GM21423 (cell line): ENCODE measurements around the gene ZNF639.

Experiments used
- ATAC-seq: cut with Tn5 transposase; IDR thresholded peaks from one replicate; pipeline ENCODE4 v1.9.1; 2021; ENCODE audit warnings: mild to moderate bottlenecking, moderate library complexity; ENCODE audit not compliant: unreplicated experiment

ZNF639 gene

GRCh38 chr3:179309225-179310078 is 13.4 kb upstream of the ZNF639 start:
- peak; percentile 99 for ATAC-seq

- no peak for ATAC-seq
Measured at GRCh38 chr3:179318876-179319275, 4.0 kb upstream of the ZNF639 start.

DNA sequence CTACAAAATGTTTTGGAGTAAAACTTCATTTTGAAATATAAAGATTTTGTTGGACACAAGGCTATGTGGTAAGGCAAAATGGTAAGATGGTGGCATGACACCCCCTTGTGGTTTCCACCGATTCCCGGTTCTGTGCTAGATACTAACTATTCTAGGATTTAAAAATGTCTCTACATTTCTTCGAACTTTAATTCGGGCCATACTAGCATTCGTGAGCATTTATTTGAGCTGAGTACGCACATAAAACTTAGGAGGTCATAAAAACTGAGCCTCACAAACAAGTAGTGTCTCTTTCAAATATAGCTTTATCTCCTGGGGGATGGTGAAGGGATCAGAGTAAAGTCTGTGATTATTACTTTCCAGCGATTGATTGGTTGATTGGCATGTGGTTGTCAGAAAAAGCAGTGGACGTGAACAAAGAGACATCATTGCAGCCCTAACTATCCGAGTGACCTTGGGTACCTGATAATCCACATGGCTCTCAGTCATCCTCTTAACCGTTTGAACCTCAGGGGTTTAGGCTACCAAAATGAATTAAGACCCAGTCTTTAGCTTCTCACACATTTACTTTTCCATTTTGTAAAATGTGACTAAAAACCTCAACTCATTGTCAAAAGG is 1.1 kb upstream of the ZNF639 start:
- ATAC-seq = no peak

GRCh38 chr3:179323197-179324110 is 623 bp downstream of the ZNF639 start:
- ATAC-seq = peak; percentile 33

GRCh38 chr3:179324270-179324754 is 1.5 kb downstream of the ZNF639 start:
- ATAC-seq = no peak

- no peak for ATAC-seq
Measured at GRCh38 chr3:179330438-179330837, 7.6 kb downstream of the ZNF639 start.

DNA sequence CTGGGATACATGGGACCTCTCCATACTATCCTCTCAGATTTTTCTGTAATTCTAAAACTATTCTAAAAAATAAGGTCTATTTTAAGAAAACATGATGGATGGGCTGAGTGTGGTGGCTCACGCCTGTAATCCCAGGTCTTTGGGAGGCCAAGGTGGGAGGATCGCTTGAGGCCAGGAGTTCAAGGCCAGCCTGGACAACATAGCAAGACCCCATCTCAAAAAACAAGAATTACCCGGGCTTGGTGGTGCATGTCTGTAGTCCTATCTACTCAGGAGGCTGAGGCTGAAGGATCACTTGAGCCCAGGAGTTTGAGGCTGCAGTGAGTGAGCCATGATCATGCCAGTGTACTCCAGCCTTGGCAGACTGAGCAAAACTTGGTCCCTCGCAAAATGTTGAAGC is 9.4 kb downstream of the ZNF639 start:
- ATAC-seq = no peak

GRCh38 chr3:179333084-179333483 is 10.3 kb downstream of the ZNF639 start:
- ATAC-seq = no peak

GRCh38 chr3:179336345-179336929 is 13.6 kb downstream of the ZNF639 start:
- ATAC-seq = no peak

GRCh38 chr3:179347345-179348194 is 24.7 kb downstream of the ZNF639 start, which contains the start of gene MFN1:
MFN1 (plus strand) TSS chr3:179347709; CDS start chr3:179348852, 1,143 bp downstream.
- ATAC-seq = peak; percentile 93

- peak; percentile 65 for ATAC-seq
Measured at GRCh38 chr3:179348325-179349013, 25.6 kb downstream of the ZNF639 start.

- no peak for ATAC-seq
Measured at GRCh38 chr3:179355996-179356395, 33.2 kb downstream of the ZNF639 start.

- ATAC-seq = no peak
Measured at GRCh38 chr3:179363332-179363731, 40.5 kb downstream of the ZNF639 start.

GRCh38 chr3:179369621-179370020 is 46.8 kb downstream of the ZNF639 start:
- ATAC-seq = no peak

GRCh38 chr3:179373938-179374337 is 51.1 kb downstream of the ZNF639 start:
- no peak for ATAC-seq

- ATAC-seq = no peak
Measured at GRCh38 chr3:179375091-179375999, 52.5 kb downstream of the ZNF639 start.

DNA sequence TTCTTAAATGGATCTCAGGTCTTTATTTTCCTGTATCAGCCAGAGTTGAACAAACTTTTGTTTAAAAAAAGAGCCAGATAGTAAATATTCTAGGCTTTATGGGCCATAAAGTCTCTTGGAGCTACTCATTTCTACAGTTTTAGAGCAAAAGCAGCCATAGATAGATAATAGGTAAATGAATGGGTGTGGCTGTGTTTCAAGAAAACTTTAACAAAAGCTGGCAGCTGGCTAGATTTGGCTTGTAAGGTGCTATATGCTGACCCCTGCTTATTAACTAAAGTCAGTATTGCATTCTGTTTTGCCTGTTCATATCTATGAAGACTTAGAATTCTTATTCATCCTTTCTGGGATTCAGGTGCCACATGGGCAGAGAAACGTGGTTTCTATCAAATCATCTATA is 53.6 kb downstream of the ZNF639 start:
- no peak for ATAC-seq
